ENCODE measurements around the gene CCDC90B.

CCDC90B gene

GRCh38 chr11:83294208-83294607 is 8.0 kb upstream of the CCDC90B start:
- TF ChIP-seq CTCF (IDR thresholded peaks at IDR 0.05; ENCODE audit: insufficient read depth, low read length, poor library complexity, severe bottlenecking), result no peak
- H3K27me3 ChIP-seq (replicated peaks; ENCODE audit: control insufficient read depth, insufficient read depth, low read length), result no peaks in the 10 kb centered on the region
- H3K4me3 ChIP-seq (replicated peaks; ENCODE audit: low read depth, low read length), result no peak overlapping the region
- no peaks in the 10 kb centered on the region for H3K36me3 ChIP-seq (ENCODE audit: control insufficient read depth, insufficient read depth, low read length)
- no peak for DNase-seq (ENCODE audit: extremely low read depth, insufficient read length)

- no peak for DNase-seq (ENCODE audit: extremely low read depth, insufficient read length)
- no peaks in the 10 kb centered on the region for H3K27me3 ChIP-seq (replicated peaks; ENCODE audit: control insufficient read depth, insufficient read depth, low read length)
- no peaks in the 10 kb centered on the region for H3K36me3 ChIP-seq (ENCODE audit: control insufficient read depth, insufficient read depth, low read length)
- no peak for TF ChIP-seq CTCF (IDR thresholded peaks at IDR 0.05; ENCODE audit: insufficient read depth, low read length, poor library complexity, severe bottlenecking)
- no peak overlapping the region for H3K4me3 ChIP-seq (replicated peaks; ENCODE audit: low read depth, low read length)
These were observed 7.2 kb upstream of the CCDC90B start for GRCh38 chr11:83293457-83293774.

- TF ChIP-seq CTCF (IDR thresholded peaks at IDR 0.05; ENCODE audit: insufficient read depth, low read length, poor library complexity, severe bottlenecking), result peak; percentile 71
- peak; percentile 20 for DNase-seq (ENCODE audit: extremely low read depth, insufficient read length)
- Histone ChIP-seq H3K36me3 (ENCODE audit: control insufficient read depth, insufficient read depth, low read length) (no peaks in the 10 kb centered on the region), H3K4me3 (replicated peaks; ENCODE audit: low read depth, low read length) (no peak overlapping the region), H3K27me3 (replicated peaks; ENCODE audit: control insufficient read depth, insufficient read depth, low read length) (no peaks in the 10 kb centered on the region)
These were observed 6.7 kb upstream of the CCDC90B start for GRCh38 chr11:83292709-83293456.

- no peaks in the 10 kb centered on the region; the same call in 1 of the 2 replicates for H3K36me3 ChIP-seq (ENCODE audit: control insufficient read depth, insufficient read depth, low read length)
- no peak overlapping the region for H3K4me3 ChIP-seq (replicated peaks; ENCODE audit: low read depth, low read length)
- H3K27me3 ChIP-seq (replicated peaks; ENCODE audit: control insufficient read depth, insufficient read depth, low read length), result no peaks in the 10 kb centered on the region
- no peak for TF ChIP-seq CTCF (IDR thresholded peaks at IDR 0.05; ENCODE audit: insufficient read depth, low read length, poor library complexity, severe bottlenecking)
- DNase-seq (ENCODE audit: extremely low read depth, insufficient read length), result peak; percentile 39
These were observed 1.5 kb upstream of the CCDC90B start for GRCh38 chr11:83287631-83288030.

GRCh38 chr11:83285151-83285770 is 906 bp downstream of the CCDC90B start:
- Histone ChIP-seq H3K36me3 (ENCODE audit: control insufficient read depth, insufficient read depth, low read length) (no peaks in the 10 kb centered on the region; the same call in 1 of the 2 replicates), H3K4me3 (replicated peaks; ENCODE audit: low read depth, low read length) (peak overlapping the region; percentile 98), H3K27me3 (replicated peaks; ENCODE audit: control insufficient read depth, insufficient read depth, low read length) (no peaks in the 10 kb centered on the region)
- DNase-seq (ENCODE audit: extremely low read depth, insufficient read length), result no peak
- no peak for TF ChIP-seq CTCF (IDR thresholded peaks at IDR 0.05; ENCODE audit: insufficient read depth, low read length, poor library complexity, severe bottlenecking)
